H9 (cell line): ENCODE measurements around the gene GALNT10. TPM values are rescaled to one million over a fixed set of nuclear protein-coding genes. Genes with fewer than 3 reads are reported as not detected.

Experiments
- DNase-seq: peaks from one replicate; pipeline ENCODE4 v3.0.0-alpha.2; 2017
- H2AFZ ChIP-seq: one replicate; pipeline ENCODE4 v1.6.1; 2013; ENCODE audit warnings: mild to moderate bottlenecking, low read length, control low read depth, moderate library complexity
- H2AK5ac ChIP-seq: 2 replicates; pipeline ENCODE4 v1.6.1; 2013; ENCODE audit warnings: low read length, control low read depth, mixed read lengths; ENCODE audit not compliant: insufficient read length
- H2BK120ac ChIP-seq: one replicate; pipeline ENCODE4 v1.6.1; 2013; ENCODE audit warnings: low read depth, mild to moderate bottlenecking, low read length, control low read depth, inconsistent platforms; ENCODE audit not compliant: poor library complexity, severe bottlenecking
- H2BK12ac ChIP-seq: 2 replicates; pipeline ENCODE4 v1.6.1; 2013; ENCODE audit warnings: low read length, control low read depth, mixed read lengths, low read depth; ENCODE audit not compliant: insufficient read length
- H2BK15ac ChIP-seq: 2 replicates; pipeline ENCODE4 v1.6.1; 2013; ENCODE audit warnings: low read depth, low read length, control low read depth
- H2BK20ac ChIP-seq: one replicate; pipeline ENCODE4 v1.6.1; 2013; ENCODE audit warnings: low read depth, mild to moderate bottlenecking, low read length, control low read depth, inconsistent platforms; ENCODE audit not compliant: poor library complexity, severe bottlenecking
- H2BK5ac ChIP-seq: 2 replicates; pipeline ENCODE4 v1.6.1; 2013; ENCODE audit warnings: low read length, control low read depth, mixed read lengths; ENCODE audit not compliant: insufficient read length
- H3K14ac ChIP-seq: 2 replicates; pipeline ENCODE4 v1.6.1; 2013; ENCODE audit warnings: low read length, control low read depth; ENCODE audit not compliant: insufficient read depth
- H3K18ac ChIP-seq: 2 replicates; pipeline ENCODE4 v1.6.1; 2013; ENCODE audit warnings: low read depth, mild to moderate bottlenecking, mixed read lengths, low read length, control low read depth; ENCODE audit not compliant: insufficient read length
- H3K23ac ChIP-seq: 2 replicates; pipeline ENCODE4 v1.6.1; 2013; ENCODE audit warnings: low read length, control low read depth, mixed read lengths, low read depth; ENCODE audit not compliant: insufficient read length
- H3K23me2 ChIP-seq: 2 replicates; pipeline ENCODE4 v1.6.1; 2013; ENCODE audit warnings: low read depth, mild to moderate bottlenecking, mixed read lengths, low read length, control low read depth; ENCODE audit not compliant: insufficient read length, poor library complexity, severe bottlenecking
- H3K27ac ChIP-seq: 2 replicates; pipeline ENCODE4 v1.5.1; 2013; ENCODE audit warnings: low read length, control low read depth, mixed read lengths, low read depth; ENCODE audit not compliant: insufficient read length
- H3K27me3 ChIP-seq: 2 replicates; pipeline ENCODE4 v1.6.1; 2013; ENCODE audit warnings: low read length, control low read depth, inconsistent platforms; ENCODE audit not compliant: insufficient read depth
- H3K4ac ChIP-seq: 2 replicates; pipeline ENCODE4 v1.6.1; 2013; ENCODE audit warnings: low read depth, mild to moderate bottlenecking, control low read depth, inconsistent platforms, low read length, moderate library complexity
- H3K4me1 ChIP-seq: 2 replicates; pipeline ENCODE4 v1.6.1; 2013; ENCODE audit warnings: low read length, control low read depth, inconsistent platforms; ENCODE audit not compliant: insufficient read depth
- H3K4me2 ChIP-seq: 2 replicates; pipeline ENCODE4 v1.6.1; 2013; ENCODE audit warnings: low read length, control low read depth, mixed read lengths; ENCODE audit not compliant: insufficient read length, insufficient read depth
- H3K56ac ChIP-seq: 2 replicates; pipeline ENCODE4 v1.6.1; 2013; ENCODE audit warnings: low read depth, mild to moderate bottlenecking, mixed read lengths, low read length, control low read depth; ENCODE audit not compliant: insufficient read length
- H3K79me1 ChIP-seq: 2 replicates; pipeline ENCODE4 v1.6.1; 2013; ENCODE audit warnings: low read depth, mild to moderate bottlenecking, moderate library complexity, low read length, control low read depth, inconsistent platforms; ENCODE audit not compliant: insufficient read depth, poor library complexity, severe bottlenecking
- H3K79me2 ChIP-seq: 2 replicates; pipeline ENCODE4 v1.6.1; 2013; ENCODE audit warnings: low read length, control low read depth, inconsistent platforms; ENCODE audit not compliant: insufficient read depth
- H3K9ac ChIP-seq: 2 replicates; pipeline ENCODE4 v1.6.1; 2013; ENCODE audit warnings: low read length, control low read depth, mixed read lengths; ENCODE audit not compliant: insufficient read length; ENCODE audit errors: extremely low read depth
- H3K9me3 ChIP-seq: one replicate; pipeline ENCODE4 v1.6.1; 2013; ENCODE audit warnings: low read depth, low read length, inconsistent platforms; ENCODE audit not compliant: control insufficient read depth
- H3T11ph ChIP-seq: one replicate; pipeline ENCODE4 v1.6.1; 2013; ENCODE audit warnings: mild to moderate bottlenecking, low read length, control low read depth, inconsistent platforms
- H4K20me1 ChIP-seq: one replicate; pipeline ENCODE4 v1.6.1; 2013; ENCODE audit not compliant: control insufficient read depth, insufficient read length, insufficient read depth
- H4K5ac ChIP-seq: 2 replicates; pipeline ENCODE4 v1.6.1; 2013; ENCODE audit warnings: low read depth, mild to moderate bottlenecking, mixed read lengths, low read length, control low read depth; ENCODE audit not compliant: insufficient read length
- H4K8ac ChIP-seq: replicated peaks from 2 replicates; pipeline ENCODE4 v1.6.1; 2013; ENCODE audit warnings: low read length, control low read depth, mixed read lengths, low read depth; ENCODE audit not compliant: insufficient read length
- H4K91ac ChIP-seq: 2 replicates; pipeline ENCODE4 v1.6.1; 2013; ENCODE audit warnings: low read depth, mild to moderate bottlenecking, moderate library complexity, mixed read lengths, low read length, control low read depth; ENCODE audit not compliant: insufficient read length
- H3K27ac Mint-ChIP-seq, 3 experiments: 2 replicates in 2 of 3; 3 replicates in 1 of 3; pipeline ENCODE4 v1.8.0; 2020 to 2021; ENCODE audit warnings: mixed read lengths in 3 of 3, mild to moderate bottlenecking in 1 of 3, moderate library complexity in 1 of 3
- H3K27me3 Mint-ChIP-seq: 2 replicates; pipeline ENCODE4 v1.8.0; 2021; ENCODE audit warnings: low read depth, mild to moderate bottlenecking, moderate library complexity, mixed read lengths
- H3K36me3 Mint-ChIP-seq, 3 experiments: 2 replicates in 2 of 3; 3 replicates in 1 of 3; pipeline ENCODE4 v1.8.0; 2020 to 2021; ENCODE audit warnings: low read depth in 3 of 3, mixed read lengths in 3 of 3; ENCODE audit not compliant: insufficient read depth in 1 of 3
- H3K4me1 Mint-ChIP-seq, 2 experiments: 2 replicates each; pipeline ENCODE4 v1.8.0; 2020; ENCODE audit warnings: mixed read lengths in 2 of 2
- H3K4me3 Mint-ChIP-seq, 2 experiments: 2 replicates in 1 of 2; 3 replicates in 1 of 2; pipeline ENCODE4 v1.8.0; 2020 to 2021; ENCODE audit warnings: mild to moderate bottlenecking in 2 of 2, mixed read lengths in 2 of 2, moderate library complexity in 1 of 2
- H3K9me3 Mint-ChIP-seq, 2 experiments: 2 replicates in 1 of 2; 3 replicates in 1 of 2; pipeline ENCODE4 v1.8.0; 2020; ENCODE audit warnings: mild to moderate bottlenecking in 2 of 2, mixed read lengths in 2 of 2, moderate library complexity in 1 of 2
- WGBS: extraction: QIAGEN DNeasy Blood & Tissue Kit; methylation state at CpG from one replicate; pipeline ENCODE4 v1.1.7; 2013; ENCODE audit warnings: missing lambda C conversion rate, low lambda C conversion rate, mixed read lengths; ENCODE audit not compliant: insufficient read length; ENCODE audit errors: extremely low coverage; 5-methylcytosine and 5-hydroxymethylcytosine counted together
- total RNA-seq: library from RNA; stranded (reverse); gene quantifications from 2 replicates; pipeline ENCODE4 v1.2.1, GENCODE V29; 2021
- TF ChIP-seq, protein P1 (sequence below): fragments of 200-600 bp; sonication (generic); conservative IDR thresholded peaks from 3 replicates; pipeline ENCODE4 v1.8.0; 2021; ENCODE audit warnings: antibody characterized with exemption, mild to moderate bottlenecking

The GALNT10 gene
- total RNA-seq, 1 experiment from 2014 or later = 15.4 TPM

DNA sequence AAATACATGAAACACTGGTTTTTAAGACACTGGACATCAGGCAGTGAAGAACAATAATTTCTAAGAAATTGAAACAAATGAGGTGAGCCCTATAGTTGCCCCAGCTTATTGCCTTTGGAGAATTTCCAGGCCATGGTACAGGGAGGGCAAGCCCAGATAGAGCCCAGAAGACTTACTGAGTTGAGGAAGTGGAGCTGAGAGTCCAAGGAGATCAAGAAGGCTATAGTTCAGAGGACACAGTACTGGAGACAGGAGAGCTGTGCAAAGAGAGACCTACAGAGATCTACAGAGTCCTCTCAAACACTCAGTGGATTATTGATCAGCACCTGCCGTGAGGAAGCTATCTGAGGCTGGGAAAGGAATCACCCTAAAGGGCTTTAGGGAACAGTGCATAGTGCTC lies 112.6 kb downstream of the GALNT10 start:
- no peak overlapping the region for H2BK15ac ChIP-seq
- no peaks in the 10 kb centered on the region for H3K23me2 ChIP-seq
- no peak overlapping the region for H3K14ac ChIP-seq
- no peak overlapping the region for H2BK12ac ChIP-seq
- H4K8ac ChIP-seq = no peak overlapping the region
- no peaks in the 10 kb centered on the region; a peak in 1 of 5 replicates for H3K9me3 Mint-ChIP-seq
- H3K18ac ChIP-seq = no peak overlapping the region
- H3K4me2 ChIP-seq = no peak overlapping the region
- no peak overlapping the region for H3K4ac ChIP-seq
- no peaks in the 10 kb centered on the region for H3K4me1 ChIP-seq
- no peaks in the 10 kb centered on the region for H3K27me3 ChIP-seq
- H3T11ph ChIP-seq = no peak overlapping the region
- no peaks in the 10 kb centered on the region for H3K4me1 Mint-ChIP-seq
- H3K23ac ChIP-seq = no peak overlapping the region
- H2AK5ac ChIP-seq = no peak overlapping the region
- no peaks in the 10 kb centered on the region for H3K9me3 ChIP-seq
- peaks cover 0 to 3% (median 2%) of the 10 kb centered on the region in 3 experiments; a peak in 2 of 7 replicates for H3K36me3 Mint-ChIP-seq
- H2BK20ac ChIP-seq = no peak overlapping the region
- no peak overlapping the region for H3K27ac Mint-ChIP-seq
- no peak overlapping the region for H3K56ac ChIP-seq
- TF ChIP-seq, protein P1, sequence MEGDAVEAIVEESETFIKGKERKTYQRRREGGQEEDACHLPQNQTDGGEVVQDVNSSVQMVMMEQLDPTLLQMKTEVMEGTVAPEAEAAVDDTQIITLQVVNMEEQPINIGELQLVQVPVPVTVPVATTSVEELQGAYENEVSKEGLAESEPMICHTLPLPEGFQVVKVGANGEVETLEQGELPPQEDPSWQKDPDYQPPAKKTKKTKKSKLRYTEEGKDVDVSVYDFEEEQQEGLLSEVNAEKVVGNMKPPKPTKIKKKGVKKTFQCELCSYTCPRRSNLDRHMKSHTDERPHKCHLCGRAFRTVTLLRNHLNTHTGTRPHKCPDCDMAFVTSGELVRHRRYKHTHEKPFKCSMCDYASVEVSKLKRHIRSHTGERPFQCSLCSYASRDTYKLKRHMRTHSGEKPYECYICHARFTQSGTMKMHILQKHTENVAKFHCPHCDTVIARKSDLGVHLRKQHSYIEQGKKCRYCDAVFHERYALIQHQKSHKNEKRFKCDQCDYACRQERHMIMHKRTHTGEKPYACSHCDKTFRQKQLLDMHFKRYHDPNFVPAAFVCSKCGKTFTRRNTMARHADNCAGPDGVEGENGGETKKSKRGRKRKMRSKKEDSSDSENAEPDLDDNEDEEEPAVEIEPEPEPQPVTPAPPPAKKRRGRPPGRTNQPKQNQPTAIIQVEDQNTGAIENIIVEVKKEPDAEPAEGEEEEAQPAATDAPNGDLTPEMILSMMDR = no peak
- no peak overlapping the region for H2BK5ac ChIP-seq
- H3K27me3 Mint-ChIP-seq = no peaks in the 10 kb centered on the region
- no peaks in the 10 kb centered on the region for H3K79me1 ChIP-seq
- no peak overlapping the region for H3K27ac ChIP-seq
- no peak overlapping the region for H2BK120ac ChIP-seq
- no peak overlapping the region for H4K5ac ChIP-seq
- H3K79me2 ChIP-seq = no peaks in the 10 kb centered on the region
- no peak overlapping the region for H2AFZ ChIP-seq
- no peaks in the 10 kb centered on the region for H4K20me1 ChIP-seq
- H4K91ac ChIP-seq = no peak overlapping the region
- H3K9ac ChIP-seq = no peak overlapping the region
- no CpG with 5 or more reads among the region's 1 CpG for WGBS
- no peak for DNase-seq
- no peak overlapping the region for H3K4me3 Mint-ChIP-seq
